D341Med (cell line): ENCODE measurements around the gene CELF5.
"Not testable (repeated sequence)": the region's sequence is repeated elsewhere in the genome, so short reads cannot be mapped to it uniquely, and the experiment has no call there.

ENCODE experiments used
- DNase-seq: peaks from one replicate; pipeline ENCODE4 v3.0.0; 2012; ENCODE audit warnings: low spot score

The CELF5 gene

GRCh38 chr19:3207461-3208242 lies 16.8 kb upstream of the CELF5 start:
- DNase-seq, result peak; percentile 46

GRCh38 chr19:3208317-3209207 lies 15.9 kb upstream of the CELF5 start:
- no peak for DNase-seq

GRCh38 chr19:3210347-3211017 lies 14.0 kb upstream of the CELF5 start:
- DNase-seq, result peak; percentile 82

- DNase-seq, result no peak
Observed at GRCh38 chr19:3211191-3211590, 13.3 kb upstream of the CELF5 start.

GRCh38 chr19:3213159-3213558 lies 11.3 kb upstream of the CELF5 start:
- no peak for DNase-seq

GRCh38 chr19:3216874-3217273 lies 7.6 kb upstream of the CELF5 start:
- DNase-seq, result no peak

GRCh38 chr19:3220576-3220975 lies 3.9 kb upstream of the CELF5 start:
- DNase-seq, result no peak

- not testable (repeated sequence) for DNase-seq
Observed at GRCh38 chr19:3221576-3221975, 2.9 kb upstream of the CELF5 start.

GRCh38 chr19:3222709-3223108 lies 1.8 kb upstream of the CELF5 start:
- DNase-seq, result no peak

GRCh38 chr19:3225169-3225485 lies 666 bp downstream of the CELF5 start:
- DNase-seq, result no peak

GRCh38 chr19:3225677-3226093 lies 1.2 kb downstream of the CELF5 start:
- no peak for DNase-seq

GRCh38 chr19:3227054-3227626 lies 2.7 kb downstream of the CELF5 start:
- DNase-seq, result no peak

- no peak for DNase-seq
Observed at GRCh38 chr19:3229346-3229743, 4.9 kb downstream of the CELF5 start.

GRCh38 chr19:3229888-3230496 lies 5.5 kb downstream of the CELF5 start:
- no peak for DNase-seq

- no peak for DNase-seq
Observed at GRCh38 chr19:3231288-3231687, 6.8 kb downstream of the CELF5 start.

- DNase-seq, result no peak
Observed at GRCh38 chr19:3233116-3233515, 8.7 kb downstream of the CELF5 start.

GRCh38 chr19:3233831-3234230 lies 9.4 kb downstream of the CELF5 start:
- no peak for DNase-seq

GRCh38 chr19:3234800-3235199 lies 10.3 kb downstream of the CELF5 start:
- peak; percentile 53 for DNase-seq

GRCh38 chr19:3235604-3236003 lies 11.1 kb downstream of the CELF5 start:
- not testable (repeated sequence) for DNase-seq

GRCh38 chr19:3236272-3236671 lies 11.8 kb downstream of the CELF5 start:
- DNase-seq, result no peak

- no peak for DNase-seq
Observed at GRCh38 chr19:3238066-3238561, 13.7 kb downstream of the CELF5 start.

- no peak for DNase-seq
Observed at GRCh38 chr19:3239367-3239766, 14.9 kb downstream of the CELF5 start.
